Fibroblast of lung (primary cell): ENCODE results near the gene CREB3. TPM values are rescaled to one million over a fixed set of nuclear protein-coding genes. Genes with fewer than 3 reads are reported as not detected.

ENCODE experiments used
- DNase-seq, 2 donors: peaks; one replicate each; pipeline versions ENCODE4 v3.0.0 to v3.0.0-alpha.2; 2010; ENCODE audit warnings: low read depth in 2 of 2
- H2AFZ ChIP-seq: 2 replicates; pipeline ENCODE4 v1.5.1; 2012; ENCODE audit warnings: low read length, control low read depth, inconsistent platforms
- H3K27ac ChIP-seq: 2 replicates; pipeline ENCODE4 v1.5.1; 2011; ENCODE audit warnings: low read length, control low read depth; ENCODE audit not compliant: insufficient read depth
- H3K27me3 ChIP-seq: 2 replicates; pipeline ENCODE4 v1.5.1; 2011; ENCODE audit warnings: mild to moderate bottlenecking, low read length; ENCODE audit not compliant: control insufficient read depth, insufficient read depth
- H3K36me3 ChIP-seq: 2 replicates; pipeline ENCODE4 v1.5.1; 2011; ENCODE audit warnings: low read length; ENCODE audit not compliant: control insufficient read depth, insufficient read depth
- H3K4me1 ChIP-seq: 2 replicates; pipeline ENCODE4 v1.5.1; 2011; ENCODE audit warnings: low read length; ENCODE audit not compliant: control insufficient read depth, insufficient read depth; ENCODE audit errors: extremely low read depth
- H3K4me2 ChIP-seq: 2 replicates; pipeline ENCODE4 v1.5.1; 2011; ENCODE audit warnings: low read length, control low read depth; ENCODE audit not compliant: insufficient read depth; ENCODE audit errors: extremely low read depth
- H3K4me3 ChIP-seq, 4 experiments: fragments of 200-600 bp in 1 of 4; sonication (generic) in 1 of 4; replicated peaks in 1 of 4; 2 replicates each; pipeline ENCODE4 v1.5.1; 2011 to 2016; ENCODE audit warnings: low read length in 4 of 4, low read depth in 3 of 4, mild to moderate bottlenecking in 3 of 4, control low read depth in 2 of 4, inconsistent platforms in 1 of 4, mixed read lengths in 1 of 4; ENCODE audit not compliant: insufficient read depth in 1 of 4; ENCODE audit errors: control extremely low read depth in 1 of 4
- H3K79me2 ChIP-seq: 2 replicates; pipeline ENCODE4 v1.5.1; 2012; ENCODE audit warnings: mild to moderate bottlenecking, low read length, inconsistent platforms; ENCODE audit not compliant: control insufficient read depth, insufficient read depth
- H3K9ac ChIP-seq: 2 replicates; pipeline ENCODE4 v1.5.1; 2011; ENCODE audit warnings: mild to moderate bottlenecking, low read length, control low read depth; ENCODE audit not compliant: insufficient read depth
- H3K9me3 ChIP-seq: 2 replicates; pipeline ENCODE4 v1.5.1; 2012; ENCODE audit warnings: low read depth, low read length; ENCODE audit not compliant: control insufficient read depth, insufficient read depth
- H4K20me1 ChIP-seq: 2 replicates; pipeline ENCODE4 v1.5.1; 2011; ENCODE audit warnings: low read length; ENCODE audit not compliant: control insufficient read depth, insufficient read depth; ENCODE audit errors: extremely low read depth
- CTCF ChIP-seq, 2 donors: IDR thresholded peaks in 1 of 2; conservative IDR thresholded peaks in 1 of 2; 1 replicate in 1 of 2; 2 replicates in 1 of 2; pipeline ENCODE4 v1.5.1; 2011 to 2012; ENCODE audit warnings: low read length in 2 of 2, control low read depth in 1 of 2, inconsistent platforms in 1 of 2, low read depth in 1 of 2, mild to moderate bottlenecking in 1 of 2
- EZH2 ChIP-seq: IDR thresholded peaks from 2 replicates; pipeline ENCODE4 v1.5.1; 2012; ENCODE audit warnings: low read length, control low read depth, mild to moderate bottlenecking; ENCODE audit errors: missing control alignments
- polyA plus RNA-seq, 2 donors: library from polyadenylated mRNA; depleted of rRNA in 1 of 2; stranded (reverse) in 1 of 2; unstranded in 1 of 2; fragments of >200 nt; gene quantifications; 2 replicates each; pipeline ENCODE4 v1.2.1, GENCODE V29; 2011 to 2012; ENCODE audit warnings: missing spikeins in 1 of 2
- total RNA-seq: library from RNA; depleted of rRNA; stranded (reverse); fragments of >200 nt; gene quantifications from 2 replicates; pipeline ENCODE4 v1.2.1, GENCODE V29; 2014

The CREB3 gene
- total and polyA plus RNA-seq, 2 donors (not counting 1 experiment from before 2014, with no cell fraction given) = 50.2 to 70.2 TPM

GRCh38 chr9:35723426-35723825 lies 9.0 kb upstream of the CREB3 start:
- Histone ChIP-seq H3K4me2 (no peak overlapping the region), H2AFZ (no peak overlapping the region), H3K9me3 (no peaks in the 10 kb centered on the region), H3K79me2 (peaks cover 61% of the 10 kb centered on the region), H3K4me1 (peaks cover 12% of the 10 kb centered on the region), H3K4me3 (no peak overlapping the region), H3K27me3 (no peaks in the 10 kb centered on the region), H3K36me3 (peaks cover 53% of the 10 kb centered on the region), H3K9ac (no peak overlapping the region), H4K20me1 (no peaks in the 10 kb centered on the region), H3K27ac (no peak overlapping the region)
- TF ChIP-seq EZH2 (no peak), CTCF (conservative IDR thresholded peaks at IDR 0.05 in 1 of 2, IDR thresholded peaks at IDR 0.05 in 1 of 2; ENCODE audit: low read depth in 1 of 2, low read length in 2 of 2) (no peak)
- no peak for DNase-seq

DNA sequence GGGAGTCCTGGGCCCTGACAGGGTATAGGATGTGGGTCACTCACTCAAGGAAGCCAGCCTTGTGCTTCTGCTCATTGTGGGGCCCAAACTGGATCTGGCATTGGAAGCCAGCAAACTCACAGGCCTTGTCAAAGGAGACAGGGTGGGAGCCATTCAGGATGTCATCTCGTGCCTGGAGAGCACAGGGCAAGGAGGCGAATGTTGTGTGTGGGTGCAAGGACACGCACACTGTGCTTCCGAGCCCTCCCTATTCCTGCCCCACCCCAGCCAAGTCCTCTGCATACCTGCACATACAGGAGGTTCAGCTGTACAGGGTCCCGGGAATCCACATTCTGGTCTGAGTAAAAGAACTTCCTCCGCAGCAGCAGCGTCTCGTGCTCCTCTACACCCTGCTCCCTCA lies 8.6 kb upstream of the CREB3 start:
- H3K27ac ChIP-seq = no peak overlapping the region
- H4K20me1 ChIP-seq = no peaks in the 10 kb centered on the region
- no peak overlapping the region for H3K4me2 ChIP-seq
- H3K79me2 ChIP-seq = peaks cover 65% of the 10 kb centered on the region
- no peak overlapping the region for H3K4me3 ChIP-seq
- no peaks in the 10 kb centered on the region for H3K27me3 ChIP-seq
- H3K36me3 ChIP-seq = peaks cover 50% of the 10 kb centered on the region
- H2AFZ ChIP-seq = no peak overlapping the region
- H3K4me1 ChIP-seq = peaks cover 12% of the 10 kb centered on the region
- DNase-seq = no peak
- H3K9ac ChIP-seq = no peak overlapping the region
- TF ChIP-seq EZH2 = no peak
- no peak for TF ChIP-seq CTCF (conservative IDR thresholded peaks at IDR 0.05 in 1 of 2, IDR thresholded peaks at IDR 0.05 in 1 of 2; ENCODE audit: low read depth in 1 of 2, low read length in 2 of 2)
- H3K9me3 ChIP-seq = no peaks in the 10 kb centered on the region

- TF ChIP-seq CTCF (conservative IDR thresholded peaks at IDR 0.05 in 1 of 2, IDR thresholded peaks at IDR 0.05 in 1 of 2; ENCODE audit: low read depth in 1 of 2, low read length in 2 of 2) = no peak
- TF ChIP-seq EZH2 = no peak
- Histone ChIP-seq H3K4me1 (peaks cover 14% of the 10 kb centered on the region), H3K79me2 (peaks cover 77% of the 10 kb centered on the region), H3K36me3 (peaks cover 39% of the 10 kb centered on the region), H3K4me2 (no peak overlapping the region), H3K27ac (no peak overlapping the region), H3K27me3 (no peaks in the 10 kb centered on the region), H3K9me3 (no peaks in the 10 kb centered on the region), H4K20me1 (no peaks in the 10 kb centered on the region), H2AFZ (no peak overlapping the region), H3K4me3 (no peak overlapping the region), H3K9ac (no peak overlapping the region)
- no peak for DNase-seq
These were observed 7.1 kb upstream of the CREB3 start for GRCh38 chr9:35725362-35725761.
